ENCODE data around the gene SOX10.
"Not testable (repeated sequence)": the region's sequence is repeated elsewhere in the genome, so short reads cannot be mapped to it uniquely, and the experiment has no call there.

Gene SOX10

DNA sequence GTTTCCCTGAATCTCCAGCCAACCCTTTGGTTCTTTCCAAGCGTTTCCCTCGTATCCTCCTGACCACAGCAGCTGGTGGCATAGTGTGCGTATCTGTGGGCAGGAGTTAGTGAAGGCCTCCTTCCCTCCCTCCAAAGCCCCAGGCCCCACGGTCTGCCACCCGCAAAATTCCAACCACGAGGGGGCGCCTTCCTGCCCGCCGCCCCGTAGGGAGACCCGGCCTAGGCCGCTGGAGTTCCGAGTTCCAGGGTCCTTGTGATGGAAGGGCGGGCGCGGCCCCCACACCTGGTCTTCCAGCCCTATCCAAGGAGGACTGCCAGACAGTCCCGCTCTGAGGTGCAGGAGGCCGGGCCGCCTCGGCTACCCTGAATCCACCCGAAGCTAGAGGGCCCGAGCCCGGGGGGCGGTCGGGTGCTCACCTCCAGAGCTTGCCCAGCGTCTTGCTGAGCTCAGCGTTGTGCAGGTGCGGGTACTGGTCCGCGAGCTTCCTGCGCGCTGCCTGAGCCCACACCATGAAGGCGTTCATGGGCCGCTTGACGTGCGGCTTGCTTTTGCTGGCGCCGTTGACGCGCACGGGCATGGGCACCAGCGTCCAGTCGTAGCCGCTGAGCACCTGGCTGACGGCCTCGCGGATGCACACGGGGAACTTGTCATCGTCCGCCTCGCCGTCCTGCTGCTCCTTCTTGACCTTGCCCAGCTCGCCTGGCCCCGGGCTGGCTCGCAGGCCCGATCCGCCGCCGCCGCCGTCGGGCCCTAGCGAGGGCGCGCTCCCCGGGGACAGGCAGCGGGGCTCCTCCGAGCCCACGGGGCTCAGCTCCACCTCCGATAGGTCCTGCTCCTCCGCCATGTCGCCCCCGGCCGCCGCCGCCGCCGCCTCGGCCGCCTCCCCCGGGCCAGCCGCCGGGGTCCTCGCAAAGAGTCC is 1.2 kb downstream of the SOX10 start:
- Histone ChIP-seq H3K36me3 (ENCODE audit: control insufficient read depth, insufficient read depth, low read length) (no peaks in the 10 kb centered on the region), H3K27me3 (ENCODE audit: control insufficient read depth, insufficient read depth, low read length) (peaks cover 2% of the 10 kb centered on the region), H3K4me1 (ENCODE audit: control insufficient read depth, insufficient read depth, low read length) (peaks cover 7% of the 10 kb centered on the region), H3K27ac (ENCODE audit: low read length) (no peak overlapping the region), H3K4me3 (ENCODE audit: low read length) (peak overlapping the region; percentile 27; the same call in 1 of the 2 replicates), H3K9me3 (ENCODE audit: control insufficient read depth, insufficient read depth, low read length) (no peaks in the 10 kb centered on the region)
- no CpG with 5 or more reads among the region's 84 CpGs for WGBS (ENCODE audit: insufficient coverage, insufficient read length)
- DNase-seq (ENCODE audit: low read depth, low spot score): no peak

- no CpG with 5 or more reads among the region's 8 CpGs for WGBS (ENCODE audit: insufficient coverage, insufficient read length)
These were observed 2.1 kb downstream of the SOX10 start for GRCh38 chr22:37982151-37982785.

GRCh38 chr22:37981282-37982011 is 2.9 kb downstream of the SOX10 start:
- DNase-seq (ENCODE audit: low read depth, low spot score): no peak
- no CpG with 5 or more reads among the region's 6 CpGs for WGBS (ENCODE audit: insufficient coverage, insufficient read length)
- H3K27me3 ChIP-seq (ENCODE audit: control insufficient read depth, insufficient read depth, low read length): peaks cover 2% of the 10 kb centered on the region
- H3K4me1 ChIP-seq (ENCODE audit: control insufficient read depth, insufficient read depth, low read length): peaks cover 7% of the 10 kb centered on the region
- H3K4me3 ChIP-seq (ENCODE audit: low read length): no peak overlapping the region
- H3K9me3 ChIP-seq (ENCODE audit: control insufficient read depth, insufficient read depth, low read length): no peaks in the 10 kb centered on the region
- H3K36me3 ChIP-seq (ENCODE audit: control insufficient read depth, insufficient read depth, low read length): no peaks in the 10 kb centered on the region
- H3K27ac ChIP-seq (ENCODE audit: low read length): no peak overlapping the region

More at GRCh38 chr22:37982151-37982785, 2.1 kb downstream of the SOX10 start:
- no peaks in the 10 kb centered on the region for H3K36me3 ChIP-seq (ENCODE audit: control insufficient read depth, insufficient read depth, low read length)
- H3K4me1 ChIP-seq (ENCODE audit: control insufficient read depth, insufficient read depth, low read length): peaks cover 7% of the 10 kb centered on the region
- no peaks in the 10 kb centered on the region for H3K9me3 ChIP-seq (ENCODE audit: control insufficient read depth, insufficient read depth, low read length)
- peaks cover 2% of the 10 kb centered on the region for H3K27me3 ChIP-seq (ENCODE audit: control insufficient read depth, insufficient read depth, low read length)
- DNase-seq (ENCODE audit: low read depth, low spot score): no peak
- H3K4me3 ChIP-seq (ENCODE audit: low read length): no peak overlapping the region
- H3K27ac ChIP-seq (ENCODE audit: low read length): no peak overlapping the region

GRCh38 chr22:37979782-37980181 is 4.6 kb downstream of the SOX10 start:
- Histone ChIP-seq H3K27ac (ENCODE audit: low read length) (no peak overlapping the region), H3K36me3 (ENCODE audit: control insufficient read depth, insufficient read depth, low read length) (no peaks in the 10 kb centered on the region), H3K9me3 (ENCODE audit: control insufficient read depth, insufficient read depth, low read length) (no peaks in the 10 kb centered on the region), H3K4me3 (ENCODE audit: low read length) (no peak overlapping the region), H3K27me3 (ENCODE audit: control insufficient read depth, insufficient read depth, low read length) (peaks cover 2% of the 10 kb centered on the region), H3K4me1 (ENCODE audit: control insufficient read depth, insufficient read depth, low read length) (peaks cover 4% of the 10 kb centered on the region)
- WGBS (ENCODE audit: insufficient coverage, insufficient read length): no CpG with 5 or more reads among the region's 8 CpGs
- DNase-seq (ENCODE audit: low read depth, low spot score): no peak

GRCh38 chr22:37976547-37976946 is 7.8 kb downstream of the SOX10 start:
- Histone ChIP-seq H3K9me3 (ENCODE audit: control insufficient read depth, insufficient read depth, low read length) (no peaks in the 10 kb centered on the region), H3K4me3 (ENCODE audit: low read length) (no peak overlapping the region), H3K4me1 (ENCODE audit: control insufficient read depth, insufficient read depth, low read length) (peaks cover 2% of the 10 kb centered on the region), H3K27ac (ENCODE audit: low read length) (no peak overlapping the region), H3K27me3 (ENCODE audit: control insufficient read depth, insufficient read depth, low read length) (no peaks in the 10 kb centered on the region), H3K36me3 (ENCODE audit: control insufficient read depth, insufficient read depth, low read length) (no peaks in the 10 kb centered on the region)
- DNase-seq (ENCODE audit: low read depth, low spot score): no peak
- WGBS (ENCODE audit: insufficient coverage, insufficient read length): no CpG with 5 or more reads among the region's 4 CpGs

DNA sequence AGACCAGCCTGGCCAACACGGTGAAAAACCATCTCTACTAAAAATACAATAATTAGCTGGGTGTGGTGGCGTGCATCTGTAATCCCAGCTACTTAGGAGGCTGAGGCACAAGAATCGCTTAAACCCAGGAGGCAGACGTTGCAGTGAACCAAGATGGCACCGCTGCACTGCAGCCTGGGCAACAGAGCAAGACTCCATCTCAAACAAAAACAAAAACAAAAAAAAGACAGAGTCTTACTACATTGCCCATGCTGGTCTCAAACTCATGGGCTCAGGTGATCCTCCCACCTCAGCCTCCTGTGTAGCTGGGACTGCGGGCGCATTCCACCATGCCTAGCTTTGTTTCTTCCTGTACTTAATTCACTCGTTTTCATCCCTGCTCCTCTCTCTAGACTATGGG is 8.3 kb downstream of the SOX10 start:
- H3K9me3 ChIP-seq (ENCODE audit: control insufficient read depth, insufficient read depth, low read length); DNase-seq (ENCODE audit: low read depth, low spot score); H3K4me3 ChIP-seq (ENCODE audit: low read length); H3K36me3 ChIP-seq (ENCODE audit: control insufficient read depth, insufficient read depth, low read length); H3K27me3 ChIP-seq (ENCODE audit: control insufficient read depth, insufficient read depth, low read length); H3K4me1 ChIP-seq (ENCODE audit: control insufficient read depth, insufficient read depth, low read length); H3K27ac ChIP-seq (ENCODE audit: low read length): not testable (repeated sequence)
- WGBS (ENCODE audit: insufficient coverage, insufficient read length): no CpG with 5 or more reads among the region's 8 CpGs

DNA sequence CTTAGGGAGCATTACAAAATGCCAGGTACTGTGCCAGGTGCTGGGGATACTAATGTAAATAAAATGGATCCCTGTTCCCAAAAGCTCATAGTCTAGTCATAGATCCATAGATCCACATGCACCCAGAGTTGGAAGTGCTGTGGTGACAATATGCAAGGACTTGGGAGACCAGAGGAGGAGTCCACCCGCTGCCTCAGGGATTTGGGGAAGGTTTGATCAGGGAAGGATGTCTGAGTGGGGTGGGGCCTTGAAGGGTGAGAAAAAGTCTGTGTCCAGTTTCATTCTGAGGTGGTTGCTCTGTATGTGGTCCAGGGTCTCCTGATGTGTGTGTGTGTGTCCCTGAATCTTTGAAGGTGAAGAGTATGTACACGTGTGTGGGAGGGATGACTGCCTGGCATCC is 9.2 kb downstream of the SOX10 start:
- Histone ChIP-seq H3K4me1 (ENCODE audit: control insufficient read depth, insufficient read depth, low read length) (peaks cover 9% of the 10 kb centered on the region), H3K36me3 (ENCODE audit: control insufficient read depth, insufficient read depth, low read length) (no peaks in the 10 kb centered on the region), H3K27me3 (ENCODE audit: control insufficient read depth, insufficient read depth, low read length) (no peaks in the 10 kb centered on the region), H3K27ac (ENCODE audit: low read length) (no peak overlapping the region), H3K4me3 (ENCODE audit: low read length) (no peak overlapping the region), H3K9me3 (ENCODE audit: control insufficient read depth, insufficient read depth, low read length) (no peaks in the 10 kb centered on the region)
- no peak for DNase-seq (ENCODE audit: low read depth, low spot score)
- WGBS (ENCODE audit: insufficient coverage, insufficient read length): no CpG with 5 or more reads among the region's 2 CpGs

GRCh38 chr22:37973271-37974170 is 10.8 kb downstream of the SOX10 start:
- WGBS (ENCODE audit: insufficient coverage, insufficient read length): no CpG with 5 or more reads among the region's 33 CpGs
- Histone ChIP-seq H3K4me1 (ENCODE audit: control insufficient read depth, insufficient read depth, low read length) (peaks cover 7% of the 10 kb centered on the region), H3K4me3 (ENCODE audit: low read length) (no peak overlapping the region), H3K27me3 (ENCODE audit: control insufficient read depth, insufficient read depth, low read length) (no peaks in the 10 kb centered on the region), H3K27ac (ENCODE audit: low read length) (no peak overlapping the region), H3K36me3 (ENCODE audit: control insufficient read depth, insufficient read depth, low read length) (no peaks in the 10 kb centered on the region), H3K9me3 (ENCODE audit: control insufficient read depth, insufficient read depth, low read length) (no peaks in the 10 kb centered on the region)
- no peak for DNase-seq (ENCODE audit: low read depth, low spot score)

GRCh38 chr22:37972527-37972926 is 11.8 kb downstream of the SOX10 start:
- no CpG with 5 or more reads among the region's 3 CpGs for WGBS (ENCODE audit: insufficient coverage, insufficient read length)
- Histone ChIP-seq H3K9me3 (ENCODE audit: control insufficient read depth, insufficient read depth, low read length) (no peaks in the 10 kb centered on the region), H3K27me3 (ENCODE audit: control insufficient read depth, insufficient read depth, low read length) (no peaks in the 10 kb centered on the region), H3K4me3 (ENCODE audit: low read length) (no peak overlapping the region), H3K4me1 (ENCODE audit: control insufficient read depth, insufficient read depth, low read length) (peaks cover 7% of the 10 kb centered on the region), H3K36me3 (ENCODE audit: control insufficient read depth, insufficient read depth, low read length) (peaks cover 3% of the 10 kb centered on the region; the same call in 1 of the 2 replicates), H3K27ac (ENCODE audit: low read length) (no peak overlapping the region)
- DNase-seq (ENCODE audit: low read depth, low spot score): no peak
